NCI-H2196 treated with DMSO at 0.1 percent for 48 hours (cell line): ENCODE measurements around the gene TRAF3IP3.
"Not testable (repeated sequence)": the region's sequence is repeated elsewhere in the genome, so short reads cannot be mapped to it uniquely, and the experiment has no call there.

Experiments used
- DNase-seq: peaks from one replicate; lab custom pipeline; 2025; ENCODE audit not compliant: unreplicated experiment; lab: John Stamatoyannopoulos, UW

Gene TRAF3IP3

GRCh38 chr1:209767706-209768105 is 11.9 kb downstream of the TRAF3IP3 start:
- no peak for DNase-seq

GRCh38 chr1:209768354-209768774 is 12.5 kb downstream of the TRAF3IP3 start:
- no peak for DNase-seq

- DNase-seq, result no peak
These were observed 13.5 kb downstream of the TRAF3IP3 start for GRCh38 chr1:209769171-209769904.

GRCh38 chr1:209769971-209770370 is 14.1 kb downstream of the TRAF3IP3 start:
- no peak for DNase-seq

- DNase-seq, result no peak
These were observed 15.0 kb downstream of the TRAF3IP3 start for GRCh38 chr1:209770636-209771415.

- DNase-seq, result no peak
These were observed 16.3 kb downstream of the TRAF3IP3 start for GRCh38 chr1:209772126-209772525.

GRCh38 chr1:209774592-209774991 is 18.7 kb downstream of the TRAF3IP3 start:
- no peak for DNase-seq

- DNase-seq, result no peak
These were observed 19.8 kb downstream of the TRAF3IP3 start for GRCh38 chr1:209775678-209776077.

- DNase-seq, result no peak
These were observed 21.7 kb downstream of the TRAF3IP3 start for GRCh38 chr1:209777587-209777986.

GRCh38 chr1:209778102-209778501 is 22.2 kb downstream of the TRAF3IP3 start:
- no peak for DNase-seq

- DNase-seq, result no peak
These were observed 24.4 kb downstream of the TRAF3IP3 start for GRCh38 chr1:209780268-209780667.

- DNase-seq, result no peak
These were observed 27.5 kb downstream of the TRAF3IP3 start for GRCh38 chr1:209783386-209783785.

- DNase-seq, result peak; percentile 97
These were observed 28.7 kb downstream of the TRAF3IP3 start, which contains the start of gene C1orf74 for GRCh38 chr1:209784265-209785169. TSS of gene C1orf74 (minus strand) at chr1:209784559. CDS start at chr1:209783634, 925 bp downstream.

GRCh38 chr1:209785592-209785991 is 29.7 kb downstream of the TRAF3IP3 start:
- no peak for DNase-seq

GRCh38 chr1:209786146-209786545 is 30.3 kb downstream of the TRAF3IP3 start:
- DNase-seq, result no peak

GRCh38 chr1:209787551-209787950 is 31.7 kb downstream of the TRAF3IP3 start:
- peak; percentile 36 for DNase-seq

GRCh38 chr1:209789245-209789644 is 33.4 kb downstream of the TRAF3IP3 start:
- no peak for DNase-seq

GRCh38 chr1:209790286-209791193 is 34.7 kb downstream of the TRAF3IP3 start:
- DNase-seq, result no peak

GRCh38 chr1:209791920-209792319 is 36.1 kb downstream of the TRAF3IP3 start:
- DNase-seq, result no peak

- not testable (repeated sequence) for DNase-seq
These were observed 37.9 kb downstream of the TRAF3IP3 start for GRCh38 chr1:209793711-209794110.
